SU-DHL-6 (cell line): ENCODE measurements around the gene PCK2.

Experiments used
- EZH2phosphoT487 ChIP-seq: fragments of 200-600 bp; sonication (generic), shearing (Covaris generic); conservative IDR thresholded peaks from 2 replicates; pipeline ENCODE4 v1.6.1; 2018; ENCODE audit warnings: mild to moderate bottlenecking, antibody characterized with exemption, low read length, moderate library complexity, mixed read lengths
- TF ChIP-seq, protein P1 (sequence below): fragments of 200-600 bp; sonication (generic); IDR thresholded peaks from one replicate; pipeline ENCODE4 v1.5.1; 2017; ENCODE audit warnings: antibody characterized with exemption, mild to moderate bottlenecking, low read length, moderate library complexity; ENCODE audit not compliant: insufficient read depth, poor library complexity, severe bottlenecking

DNA sequence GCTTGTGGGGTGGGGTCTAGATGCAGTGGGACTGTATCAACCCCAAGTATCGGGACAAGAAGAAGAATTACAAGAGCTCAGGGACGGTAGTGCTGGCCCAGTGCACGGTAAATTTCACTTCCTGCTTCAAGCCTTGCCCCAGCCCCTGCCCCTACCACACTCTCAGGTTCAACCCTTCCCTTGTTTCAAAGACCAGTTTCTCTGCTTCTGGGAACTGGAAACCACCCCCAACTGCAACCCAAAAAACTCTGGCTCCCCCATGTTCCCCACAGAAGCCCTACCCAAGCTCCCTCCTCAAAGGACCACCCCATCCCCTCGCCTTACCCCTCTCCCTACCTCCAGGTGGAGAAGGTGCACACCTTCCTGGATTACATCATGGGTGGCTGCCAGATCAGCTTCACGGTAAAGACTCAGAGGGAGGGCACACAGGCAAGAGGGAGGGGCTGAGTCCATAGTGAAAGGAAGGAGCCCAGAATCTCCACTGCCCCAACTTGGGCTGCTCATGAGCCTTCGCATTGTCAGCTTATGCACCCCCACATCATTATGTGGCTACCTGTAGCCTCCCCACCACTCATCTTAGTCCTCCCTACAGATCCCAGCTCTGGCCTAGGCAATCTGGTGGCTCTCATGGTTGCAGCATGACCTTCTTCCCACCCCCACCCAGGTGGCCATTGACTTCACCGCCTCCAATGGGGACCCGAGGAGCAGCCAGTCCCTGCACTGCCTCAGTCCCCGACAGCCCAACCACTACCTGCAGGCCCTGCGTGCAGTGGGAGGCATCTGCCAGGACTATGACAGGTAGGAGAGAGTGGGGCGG is 18.4 kb upstream of the PCK2 start:
- TF ChIP-seq, protein P1, sequence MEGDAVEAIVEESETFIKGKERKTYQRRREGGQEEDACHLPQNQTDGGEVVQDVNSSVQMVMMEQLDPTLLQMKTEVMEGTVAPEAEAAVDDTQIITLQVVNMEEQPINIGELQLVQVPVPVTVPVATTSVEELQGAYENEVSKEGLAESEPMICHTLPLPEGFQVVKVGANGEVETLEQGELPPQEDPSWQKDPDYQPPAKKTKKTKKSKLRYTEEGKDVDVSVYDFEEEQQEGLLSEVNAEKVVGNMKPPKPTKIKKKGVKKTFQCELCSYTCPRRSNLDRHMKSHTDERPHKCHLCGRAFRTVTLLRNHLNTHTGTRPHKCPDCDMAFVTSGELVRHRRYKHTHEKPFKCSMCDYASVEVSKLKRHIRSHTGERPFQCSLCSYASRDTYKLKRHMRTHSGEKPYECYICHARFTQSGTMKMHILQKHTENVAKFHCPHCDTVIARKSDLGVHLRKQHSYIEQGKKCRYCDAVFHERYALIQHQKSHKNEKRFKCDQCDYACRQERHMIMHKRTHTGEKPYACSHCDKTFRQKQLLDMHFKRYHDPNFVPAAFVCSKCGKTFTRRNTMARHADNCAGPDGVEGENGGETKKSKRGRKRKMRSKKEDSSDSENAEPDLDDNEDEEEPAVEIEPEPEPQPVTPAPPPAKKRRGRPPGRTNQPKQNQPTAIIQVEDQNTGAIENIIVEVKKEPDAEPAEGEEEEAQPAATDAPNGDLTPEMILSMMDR: no peak
- TF ChIP-seq EZH2phosphoT487: no peak
